CD4-positive, alpha-beta T cell treated with Interleukin-2 at 100 ng/mL for 4 hours (primary cell): ENCODE results near the gene LYPD8.

Experiments used
- DNase-seq: peaks from one replicate; pipeline ENCODE4 v3.0.0-alpha.2; 2020; ENCODE audit warnings: low spot score

LYPD8 gene

GRCh38 chr1:248697907-248698306 lies 57.7 kb downstream of the LYPD8 start:
- no peak for DNase-seq

GRCh38 chr1:248696774-248697173 lies 58.8 kb downstream of the LYPD8 start:
- DNase-seq: no peak

- no peak for DNase-seq
Measured at GRCh38 chr1:248696261-248696660, 59.3 kb downstream of the LYPD8 start.

- no peak for DNase-seq
Measured at GRCh38 chr1:248695451-248696132, 60.0 kb downstream of the LYPD8 start.

- no peak for DNase-seq
Measured at GRCh38 chr1:248691567-248692155, 63.9 kb downstream of the LYPD8 start.
